DOHH2 (cell line): Measurements from ENCODE around the gene KDM6B.
A peak's percentile ranks its signal among the peaks of the same experiment; 100 is the strongest.

ENCODE experiments used
- H3F3A ChIP-seq: fragments of 200-600 bp; sonication (generic), shearing (Covaris generic); 2 replicates; pipeline ENCODE4 v1.6.0; 2016; ENCODE audit warnings: antibody characterized with exemption, mild to moderate bottlenecking; ENCODE audit not compliant: control insufficient read depth, insufficient read depth
- H3K27ac ChIP-seq: fragments of 200-600 bp; sonication (generic); 2 replicates; pipeline ENCODE4 v1.5.1; 2014; ENCODE audit warnings: low read depth, mild to moderate bottlenecking, low read length, moderate library complexity
- H3K27me3 ChIP-seq: fragments of 200-600 bp; sonication (generic); 2 replicates; pipeline ENCODE4 v1.6.1; 2014; ENCODE audit warnings: mild to moderate bottlenecking, low read length, mixed read lengths; ENCODE audit not compliant: control insufficient read depth
- H3K36me3 ChIP-seq: fragments of 200-600 bp; sonication (generic); 2 replicates; pipeline ENCODE4 v1.6.1; 2014; ENCODE audit warnings: mild to moderate bottlenecking, low read length, moderate library complexity, mixed read lengths; ENCODE audit not compliant: control insufficient read depth
- H3K4me1 ChIP-seq: fragments of 200-600 bp; sonication (generic); 2 replicates; pipeline ENCODE4 v1.6.1; 2014; ENCODE audit warnings: mild to moderate bottlenecking, low read length, mixed read lengths; ENCODE audit not compliant: control insufficient read depth
- H3K4me2 ChIP-seq: fragments of 200-600 bp; sonication (generic); 2 replicates; pipeline ENCODE4 v1.6.0; 2014; ENCODE audit warnings: mild to moderate bottlenecking, low read length, moderate library complexity
- H3K4me3 ChIP-seq: fragments of 200-600 bp; sonication (generic); 2 replicates; pipeline ENCODE4 v1.5.1; 2014; ENCODE audit warnings: mild to moderate bottlenecking, low read length, mixed read lengths
- H3K79me2 ChIP-seq: fragments of 200-600 bp; sonication (generic); 2 replicates; pipeline ENCODE4 v1.6.1; 2014; ENCODE audit warnings: mild to moderate bottlenecking, low read length, mixed read lengths; ENCODE audit not compliant: control insufficient read depth
- H3K9me2 ChIP-seq: fragments of 200-600 bp; sonication (generic); replicated peaks from 2 replicates; pipeline ENCODE4 v1.6.1; 2014; ENCODE audit warnings: mild to moderate bottlenecking, low read length, mixed read lengths; ENCODE audit not compliant: control insufficient read depth
- H3K9me3 ChIP-seq: fragments of 200-600 bp; sonication (generic); 2 replicates; pipeline ENCODE4 v1.6.1; 2014; ENCODE audit warnings: antibody characterized with exemption, low read length, mixed read lengths; ENCODE audit not compliant: control insufficient read depth, insufficient read depth
- H4K20me1 ChIP-seq: fragments of 200-600 bp; sonication (generic); 2 replicates; pipeline ENCODE4 v1.6.0; 2014; ENCODE audit warnings: low read depth, mild to moderate bottlenecking, antibody characterized with exemption, low read length, moderate library complexity; ENCODE audit not compliant: control insufficient read depth, insufficient read depth
- CTCF ChIP-seq: fragments of 200-600 bp; sonication (generic); IDR thresholded peaks from one replicate; pipeline ENCODE4 v1.5.1; 2014; ENCODE audit warnings: antibody characterized with exemption, mild to moderate bottlenecking, low read depth, low read length; ENCODE audit not compliant: poor library complexity, severe bottlenecking
- EZH2phosphoT487 ChIP-seq: fragments of 200-600 bp; sonication (generic); IDR thresholded peaks from 2 replicates; pipeline ENCODE4 v1.6.1; 2017; ENCODE audit warnings: borderline replicate concordance, mild to moderate bottlenecking, antibody characterized with exemption, low read length, moderate library complexity, mixed read lengths

Gene KDM6B

GRCh38 chr17:7838090-7839075 is 4.4 kb downstream of the KDM6B start:
- H3K27ac ChIP-seq = peak overlapping the region; percentile 96
- H4K20me1 ChIP-seq = no peaks in the 10 kb centered on the region
- no peaks in the 10 kb centered on the region for H3K27me3 ChIP-seq
- peaks cover 48% of the 10 kb centered on the region for H3F3A ChIP-seq
- no peaks in the 10 kb centered on the region for H3K9me2 ChIP-seq
- peak overlapping the region; percentile 87 for H3K4me3 ChIP-seq
- no peaks in the 10 kb centered on the region for H3K9me3 ChIP-seq
- no peak for TF ChIP-seq EZH2phosphoT487
- TF ChIP-seq CTCF = no peak
- peaks cover 56% of the 10 kb centered on the region for H3K79me2 ChIP-seq
- peaks cover 46% of the 10 kb centered on the region for H3K4me1 ChIP-seq
- H3K36me3 ChIP-seq = peaks cover 38% of the 10 kb centered on the region
- peak overlapping the region; percentile 93 for H3K4me2 ChIP-seq

- Histone ChIP-seq H3K9me3 (no peaks in the 10 kb centered on the region), H3K4me3 (peak overlapping the region; percentile 87), H3K79me2 (peaks cover 61% of the 10 kb centered on the region), H3K27ac (peak overlapping the region; percentile 96), H4K20me1 (no peaks in the 10 kb centered on the region), H3K9me2 (no peaks in the 10 kb centered on the region), H3K4me1 (peaks cover 42% of the 10 kb centered on the region), H3K4me2 (peak overlapping the region; percentile 93), H3F3A (peaks cover 48% of the 10 kb centered on the region), H3K27me3 (no peaks in the 10 kb centered on the region), H3K36me3 (peaks cover 42% of the 10 kb centered on the region)
- no peak for TF ChIP-seq EZH2phosphoT487
- no peak for TF ChIP-seq CTCF
These were observed 5.3 kb downstream of the KDM6B start for GRCh38 chr17:7839190-7839875.

GRCh38 chr17:7839876-7840261 is 5.9 kb downstream of the KDM6B start:
- Histone ChIP-seq H4K20me1 (peaks cover under 1% of the 10 kb centered on the region; the same call in 1 of the 2 replicates), H3K36me3 (peaks cover 46% of the 10 kb centered on the region), H3K79me2 (peaks cover 66% of the 10 kb centered on the region), H3K9me2 (no peaks in the 10 kb centered on the region), H3K9me3 (no peaks in the 10 kb centered on the region), H3K4me3 (peak overlapping the region; percentile 87), H3F3A (peaks cover 48% of the 10 kb centered on the region), H3K4me2 (peak overlapping the region; percentile 93), H3K27me3 (no peaks in the 10 kb centered on the region), H3K4me1 (peaks cover 43% of the 10 kb centered on the region), H3K27ac (peak overlapping the region; percentile 96)
- TF ChIP-seq EZH2phosphoT487 (no peak), CTCF (no peak)
